Ishikawa (cell line): ENCODE data around the gene SOX1.

Experiments
- CEBPB ChIP-seq: IDR thresholded peaks from 2 replicates; pipeline ENCODE4 v1.6.1; 2012
- EP300 ChIP-seq: IDR thresholded peaks from 2 replicates; pipeline ENCODE4 v1.6.1; 2012; ENCODE audit warnings: borderline replicate concordance
- MAX ChIP-seq: IDR thresholded peaks from 2 replicates; pipeline ENCODE4 v1.6.1; 2012
- RAD21 ChIP-seq: IDR thresholded peaks from 2 replicates; pipeline ENCODE4 v1.6.1; 2012; ENCODE audit warnings: low read depth
- REST ChIP-seq: IDR thresholded peaks from 2 replicates; pipeline ENCODE4 v1.6.1; 2012; ENCODE audit warnings: low read depth, mild to moderate bottlenecking
- USF1 ChIP-seq: IDR thresholded peaks from 2 replicates; pipeline ENCODE4 v1.6.1; 2012
- YY1 ChIP-seq: IDR thresholded peaks from 2 replicates; pipeline ENCODE4 v1.6.1; 2012; ENCODE audit warnings: low read depth

GRCh38 chr13:112105244-112105681 lies 38.3 kb downstream of the SOX1 start:
- TF ChIP-seq EP300 (no peak), YY1 (no peak), RAD21 (no peak), REST (no peak), CEBPB (no peak), MAX (no peak), USF1 (no peak)
